Caco-2 (cell line): Measurements from ENCODE around the gene BCAN. TPM values are rescaled to one million over a fixed set of nuclear protein-coding genes. Genes with fewer than 3 reads are reported as not detected.

ENCODE experiments used
- BruUV-seq: library from RNA; stranded (reverse); fragments of 400-500 nt; replicated peaks from 2 replicates; lab custom pipeline; 2021; lab: Mats Ljungman, UMichigan
- CTCF ChIA-PET: fragments of 300-600 bp; sonication (Branson Sonifier 250); formaldehyde crosslinking; loops from one replicate; lab custom pipeline; 2022; ENCODE audit warnings: antibody characterized with exemption; lab: Charles Lee
- POLR2A ChIA-PET: fragments of 300-600 bp; sonication (Branson Sonifier 250); formaldehyde crosslinking; loops from one replicate; lab custom pipeline; 2022; ENCODE audit warnings: antibody characterized with exemption; lab: Charles Lee
- DNase-seq, 2 experiments: peaks; one replicate each; pipeline versions ENCODE4 v3.0.0 to v3.0.0-alpha.2; 2020 to 2022
- H3K27me3 ChIP-seq: replicated peaks from 2 replicates; pipeline ENCODE4 v1.6.0; 2011; ENCODE audit warnings: low read length; ENCODE audit not compliant: control insufficient read depth, insufficient read depth
- H3K36me3 ChIP-seq: 2 replicates; pipeline ENCODE4 v1.5.1; 2011; ENCODE audit warnings: low read length; ENCODE audit not compliant: control insufficient read depth, insufficient read depth
- H3K4me1 ChIP-seq: fragments of 250-450 bp; sonication (Bioruptor Pico); 2 replicates; pipeline ENCODE4 v1.5.1; 2020; ENCODE audit warnings: mild to moderate bottlenecking
- H3K4me3 ChIP-seq: 2 replicates; pipeline ENCODE4 v1.5.1; 2011; ENCODE audit warnings: low read depth, mild to moderate bottlenecking, control low read depth, low read length
- H3K9me3 ChIP-seq: fragments of 250-450 bp; sonication (Bioruptor Pico); 2 replicates; pipeline ENCODE4 v1.5.1; 2020; ENCODE audit warnings: mild to moderate bottlenecking, moderate library complexity
- H3K27ac Mint-ChIP-seq: one replicate; pipeline ENCODE4 v1.8.0; 2022; ENCODE audit warnings: mixed read lengths; ENCODE audit not compliant: unreplicated experiment
- H3K27me3 Mint-ChIP-seq: one replicate; pipeline ENCODE4 v1.8.0; 2022; ENCODE audit warnings: mixed read lengths; ENCODE audit not compliant: insufficient read depth, unreplicated experiment
- H3K36me3 Mint-ChIP-seq: one replicate; pipeline ENCODE4 v1.8.0; 2022; ENCODE audit warnings: mild to moderate bottlenecking, mixed read lengths; ENCODE audit not compliant: insufficient read depth, unreplicated experiment
- H3K4me1 Mint-ChIP-seq: one replicate; pipeline ENCODE4 v1.8.0; 2022; ENCODE audit warnings: low read depth, mixed read lengths; ENCODE audit not compliant: unreplicated experiment
- H3K4me3 Mint-ChIP-seq: one replicate; pipeline ENCODE4 v1.8.0; 2022; ENCODE audit warnings: mild to moderate bottlenecking, moderate library complexity, mixed read lengths; ENCODE audit not compliant: unreplicated experiment
- H3K9me3 Mint-ChIP-seq: one replicate; pipeline ENCODE4 v1.8.0; 2022; ENCODE audit warnings: mixed read lengths; ENCODE audit not compliant: unreplicated experiment
- intact Hi-C: fragments of 100-400 bp; cut with micrococcal nuclease; formaldehyde crosslinking; loops from one replicate; pipeline ENCODE4 v1.10.0; 2022; ENCODE audit not compliant: unreplicated experiment
- total RNA-seq: library from RNA; stranded (reverse); gene quantifications from 2 replicates; pipeline ENCODE4 v1.2.3, GENCODE V29; 2022
- TF ChIP-seq, protein P1 (sequence below), 2 experiments: fragments of 200-600 bp in 1 of 2; IDR thresholded peaks; 1 replicate in 1 of 2; 2 replicates in 1 of 2; pipeline versions ENCODE4 v1.5.1 to v1.8.0; 2011 to 2022; ENCODE audit warnings: antibody characterized with exemption in 1 of 2, control low read depth in 1 of 2, inconsistent platforms in 1 of 2, low read depth in 1 of 2, low read length in 1 of 2, mild to moderate bottlenecking in 1 of 2, moderate library complexity in 1 of 2; ENCODE audit not compliant: insufficient read depth in 1 of 2, severe bottlenecking in 1 of 2, unreplicated experiment in 1 of 2

The BCAN gene
- total RNA-seq, 1 experiment from 2014 or later, result not detected

DNA sequence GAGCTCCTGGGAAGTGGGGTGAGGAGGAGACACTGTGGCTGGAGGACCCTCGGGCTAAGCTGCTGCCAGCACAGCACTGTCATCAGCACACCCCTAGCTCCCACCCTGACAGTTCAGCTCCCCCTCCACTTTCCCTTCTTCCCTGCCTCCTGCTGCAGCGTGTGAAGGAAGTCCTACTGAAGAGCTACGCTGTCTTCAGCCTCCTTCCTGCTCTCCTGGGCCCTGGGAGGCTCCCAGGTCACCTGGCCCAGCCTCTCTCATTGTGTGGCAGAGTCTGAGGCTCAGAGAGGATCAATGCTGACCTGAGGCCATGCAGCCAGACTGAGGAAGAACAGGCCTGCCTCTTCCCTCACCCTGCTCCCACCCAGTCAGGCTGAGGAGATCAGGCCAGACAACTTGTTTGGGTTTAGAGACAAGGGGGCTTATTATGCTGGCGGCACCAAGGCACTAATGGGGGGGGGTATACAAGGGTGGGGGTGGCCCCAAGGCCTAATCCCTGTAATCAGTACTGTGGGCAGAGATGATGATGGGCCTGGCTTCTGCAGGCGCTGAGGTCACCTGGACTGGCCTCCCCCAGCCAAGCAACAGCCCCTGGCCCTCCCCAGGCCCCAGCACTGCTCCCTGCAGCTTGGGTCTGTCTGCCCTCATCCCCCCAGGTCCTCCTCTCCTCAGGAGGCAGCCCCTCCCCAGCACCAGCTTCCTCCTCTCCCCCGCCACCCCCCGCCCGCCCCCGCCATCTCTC, 26.2 kb downstream of the BCAN start:
- Mint-ChIP-seq H3K4me3 (no peak overlapping the region), H3K36me3 (peaks cover 6% of the 10 kb centered on the region), H3K9me3 (no peaks in the 10 kb centered on the region), H3K27ac (peak overlapping the region; percentile 53), H3K27me3 (no peaks in the 10 kb centered on the region), H3K4me1 (peaks cover 50% of the 10 kb centered on the region)
- Histone ChIP-seq H3K36me3 (no peaks in the 10 kb centered on the region), H3K4me1 (peaks cover 51% of the 10 kb centered on the region), H3K27me3 (no peaks in the 10 kb centered on the region), H3K4me3 (no peak overlapping the region), H3K9me3 (no peaks in the 10 kb centered on the region)
- TF ChIP-seq, protein P1, sequence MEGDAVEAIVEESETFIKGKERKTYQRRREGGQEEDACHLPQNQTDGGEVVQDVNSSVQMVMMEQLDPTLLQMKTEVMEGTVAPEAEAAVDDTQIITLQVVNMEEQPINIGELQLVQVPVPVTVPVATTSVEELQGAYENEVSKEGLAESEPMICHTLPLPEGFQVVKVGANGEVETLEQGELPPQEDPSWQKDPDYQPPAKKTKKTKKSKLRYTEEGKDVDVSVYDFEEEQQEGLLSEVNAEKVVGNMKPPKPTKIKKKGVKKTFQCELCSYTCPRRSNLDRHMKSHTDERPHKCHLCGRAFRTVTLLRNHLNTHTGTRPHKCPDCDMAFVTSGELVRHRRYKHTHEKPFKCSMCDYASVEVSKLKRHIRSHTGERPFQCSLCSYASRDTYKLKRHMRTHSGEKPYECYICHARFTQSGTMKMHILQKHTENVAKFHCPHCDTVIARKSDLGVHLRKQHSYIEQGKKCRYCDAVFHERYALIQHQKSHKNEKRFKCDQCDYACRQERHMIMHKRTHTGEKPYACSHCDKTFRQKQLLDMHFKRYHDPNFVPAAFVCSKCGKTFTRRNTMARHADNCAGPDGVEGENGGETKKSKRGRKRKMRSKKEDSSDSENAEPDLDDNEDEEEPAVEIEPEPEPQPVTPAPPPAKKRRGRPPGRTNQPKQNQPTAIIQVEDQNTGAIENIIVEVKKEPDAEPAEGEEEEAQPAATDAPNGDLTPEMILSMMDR (IDR thresholded peaks at IDR 0.05; ENCODE audit: insufficient read depth in 1 of 2, low read depth in 1 of 2, low read length in 1 of 2, severe bottlenecking in 1 of 2, unreplicated experiment in 1 of 2), result no peak
- POLR2A ChIA-PET, result no interaction called here
- intact Hi-C loops, result no loop called here
- DNase-seq, result no peak
- CTCF ChIA-PET, result interaction anchor here (2.3 kb wide), 1 partner anchor 9 kb away, joined by 9 read pairs; the partner anchor contains the start of gene NES
- BruUV-seq, result no TSS peak

DNA sequence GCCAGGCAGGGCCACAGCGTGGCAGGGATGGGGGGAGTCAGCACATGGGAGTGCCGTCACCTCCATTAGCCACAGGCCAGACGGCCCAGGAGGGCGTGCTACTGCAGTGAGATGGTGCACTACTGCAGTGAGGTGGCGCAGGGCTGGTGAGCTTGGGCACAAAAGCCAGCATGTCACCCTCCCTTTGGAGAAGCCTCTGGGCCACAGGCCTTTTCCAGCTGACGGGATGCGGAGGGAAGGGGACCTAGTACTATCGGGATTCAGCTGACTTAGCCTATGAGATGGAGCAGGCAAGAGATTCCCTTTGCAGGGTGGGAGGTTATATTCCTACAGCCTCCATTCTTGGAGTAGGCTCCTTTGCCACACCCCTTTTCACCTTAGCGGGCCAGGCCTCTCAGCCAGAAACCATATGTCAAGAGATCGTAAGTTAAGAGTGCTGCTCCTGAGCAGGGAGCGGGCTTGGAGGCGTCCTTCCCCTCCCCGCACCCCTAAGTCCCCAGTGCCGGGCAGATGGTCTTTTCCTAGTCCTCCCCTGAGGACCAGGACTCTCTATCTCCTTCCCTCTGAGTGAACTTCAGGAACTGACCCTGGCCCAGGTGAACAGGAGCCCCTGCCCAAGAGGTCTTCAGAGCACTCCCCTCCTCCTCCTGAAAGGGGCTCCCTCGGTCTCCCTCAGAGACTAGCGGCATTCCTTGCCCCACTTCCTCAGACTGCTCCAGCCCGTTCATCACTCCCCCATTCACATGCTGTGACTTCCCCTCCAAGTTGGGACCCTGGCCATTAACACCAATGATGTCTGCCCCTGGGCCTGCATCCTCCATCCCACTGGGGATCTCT, 27.1 kb downstream of the BCAN start:
- Mint-ChIP-seq H3K4me3 (no peak overlapping the region), H3K27ac (peak overlapping the region; percentile 52), H3K4me1 (peaks cover 41% of the 10 kb centered on the region), H3K36me3 (peaks cover 6% of the 10 kb centered on the region), H3K9me3 (no peaks in the 10 kb centered on the region), H3K27me3 (no peaks in the 10 kb centered on the region)
- BruUV-seq, result TSS peak; percentile 16
- TF ChIP-seq, protein P1 (IDR thresholded peaks at IDR 0.05; ENCODE audit: insufficient read depth in 1 of 2, low read depth in 1 of 2, low read length in 1 of 2, severe bottlenecking in 1 of 2, unreplicated experiment in 1 of 2), result no peak
- Histone ChIP-seq H3K9me3 (no peaks in the 10 kb centered on the region), H3K4me1 (peaks cover 44% of the 10 kb centered on the region), H3K27me3 (no peaks in the 10 kb centered on the region), H3K36me3 (no peaks in the 10 kb centered on the region), H3K4me3 (no peak overlapping the region)
- ChIA-PET POLR2A (no interaction called here), CTCF (no interaction called here)
- no peak for DNase-seq
- intact Hi-C loops, result no loop called here

DNA sequence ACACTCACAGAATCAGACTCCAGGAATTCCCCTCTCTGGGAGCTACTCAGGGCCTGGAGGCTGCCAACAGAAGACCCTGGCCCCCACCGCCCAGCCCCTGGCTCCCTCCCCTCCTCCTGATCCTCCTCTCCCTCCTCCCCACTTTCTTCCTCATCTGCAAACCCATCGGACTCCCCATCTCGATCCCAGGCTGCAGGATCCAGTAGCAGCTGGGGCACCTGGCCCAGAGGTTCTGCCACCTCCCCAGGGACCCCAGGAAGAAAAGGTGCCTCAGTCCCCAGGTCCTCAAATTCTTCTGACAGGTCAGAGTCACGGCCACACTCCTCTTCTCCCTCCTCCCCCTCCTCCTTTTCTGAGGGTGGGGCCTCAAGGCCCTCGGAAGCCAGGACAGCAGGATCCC, 27.9 kb downstream of the BCAN start:
- Mint-ChIP-seq H3K27me3 (no peaks in the 10 kb centered on the region), H3K27ac (peak overlapping the region; percentile 52), H3K4me3 (no peak overlapping the region), H3K9me3 (no peaks in the 10 kb centered on the region), H3K36me3 (peaks cover 6% of the 10 kb centered on the region), H3K4me1 (peaks cover 36% of the 10 kb centered on the region)
- Histone ChIP-seq H3K4me1 (peaks cover 37% of the 10 kb centered on the region), H3K9me3 (no peaks in the 10 kb centered on the region), H3K27me3 (no peaks in the 10 kb centered on the region), H3K4me3 (no peak overlapping the region), H3K36me3 (no peaks in the 10 kb centered on the region)
- BruUV-seq, result no TSS peak
- ChIA-PET POLR2A (no interaction called here), CTCF (interaction anchor here (0.8 kb wide), 1 partner anchor 9 kb away, joined by 6 read pairs; no protein-coding TSS in a partner anchor)
- intact Hi-C loops, result no loop called here
- DNase-seq, result no peak
- TF ChIP-seq, protein P1 (IDR thresholded peaks at IDR 0.05; ENCODE audit: insufficient read depth in 1 of 2, low read depth in 1 of 2, low read length in 1 of 2, severe bottlenecking in 1 of 2, unreplicated experiment in 1 of 2), result no peak
